DMS114 treated with DMSO at 0.1 percent for 48 hours (cell line): Measurements from ENCODE around the gene TNFSF9.
"Not testable (repeated sequence)": the region's sequence is repeated elsewhere in the genome, so short reads cannot be mapped to it uniquely, and the experiment has no call there.

Experiments
- DNase-seq: peaks from one replicate; lab custom pipeline; 2025; ENCODE audit not compliant: unreplicated experiment; lab: John Stamatoyannopoulos, UW

Gene TNFSF9

DNA sequence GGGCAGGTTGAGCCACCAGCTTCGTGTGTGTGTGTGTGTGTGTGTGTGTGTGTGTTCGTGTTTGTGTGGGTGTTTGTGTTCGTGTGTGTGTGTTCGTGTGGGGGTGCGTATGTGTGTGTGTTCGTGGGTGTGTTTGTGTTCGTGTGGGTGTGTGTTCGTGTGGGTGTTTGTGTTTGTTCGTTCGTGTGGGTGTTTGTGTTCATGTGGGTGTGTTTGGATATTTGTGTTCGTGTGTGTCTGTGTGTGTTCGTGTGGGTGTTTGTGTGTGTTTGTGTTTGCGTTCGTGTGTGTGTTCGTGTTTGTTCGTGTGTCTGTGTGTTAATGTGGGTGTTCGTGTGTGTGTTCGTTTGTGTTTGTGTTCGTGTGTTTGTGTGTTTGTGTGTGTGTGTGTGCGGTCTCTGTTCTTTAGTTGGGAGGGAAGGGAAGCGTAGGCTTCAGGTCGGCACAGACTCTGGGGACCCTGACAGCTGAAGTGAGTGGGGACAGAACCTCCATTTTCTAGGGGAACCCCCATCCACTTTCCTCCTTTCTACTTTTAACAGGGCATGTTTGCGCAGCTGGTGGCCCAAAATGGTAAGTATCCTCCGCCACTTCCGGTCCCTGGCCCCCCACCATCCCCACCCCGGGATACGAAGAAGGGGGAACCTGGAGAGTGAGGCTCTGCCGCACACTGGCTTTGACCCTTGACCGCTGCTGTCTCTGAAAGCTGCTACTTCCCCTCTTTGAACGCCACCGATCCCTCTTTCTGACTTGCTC lies 1.6 kb downstream of the TNFSF9 start:
- DNase-seq: no peak

DNA sequence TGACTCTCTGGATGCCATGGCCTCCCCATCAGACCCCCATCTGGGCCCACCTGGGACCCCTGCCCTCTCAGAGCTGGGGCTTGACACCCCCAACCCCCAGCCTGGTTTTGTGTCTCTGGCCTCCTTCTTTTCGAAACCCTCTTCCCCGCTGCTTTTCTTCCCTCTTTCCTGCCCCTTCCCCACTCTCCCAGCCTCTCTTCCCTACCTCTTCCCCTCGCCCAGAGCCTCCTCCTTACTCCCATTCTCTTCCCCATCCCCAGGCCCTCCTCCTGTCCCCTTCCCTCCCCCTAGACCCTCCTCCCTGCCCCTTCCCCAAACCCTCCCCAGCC lies 2.1 kb downstream of the TNFSF9 start:
- DNase-seq: no peak

DNA sequence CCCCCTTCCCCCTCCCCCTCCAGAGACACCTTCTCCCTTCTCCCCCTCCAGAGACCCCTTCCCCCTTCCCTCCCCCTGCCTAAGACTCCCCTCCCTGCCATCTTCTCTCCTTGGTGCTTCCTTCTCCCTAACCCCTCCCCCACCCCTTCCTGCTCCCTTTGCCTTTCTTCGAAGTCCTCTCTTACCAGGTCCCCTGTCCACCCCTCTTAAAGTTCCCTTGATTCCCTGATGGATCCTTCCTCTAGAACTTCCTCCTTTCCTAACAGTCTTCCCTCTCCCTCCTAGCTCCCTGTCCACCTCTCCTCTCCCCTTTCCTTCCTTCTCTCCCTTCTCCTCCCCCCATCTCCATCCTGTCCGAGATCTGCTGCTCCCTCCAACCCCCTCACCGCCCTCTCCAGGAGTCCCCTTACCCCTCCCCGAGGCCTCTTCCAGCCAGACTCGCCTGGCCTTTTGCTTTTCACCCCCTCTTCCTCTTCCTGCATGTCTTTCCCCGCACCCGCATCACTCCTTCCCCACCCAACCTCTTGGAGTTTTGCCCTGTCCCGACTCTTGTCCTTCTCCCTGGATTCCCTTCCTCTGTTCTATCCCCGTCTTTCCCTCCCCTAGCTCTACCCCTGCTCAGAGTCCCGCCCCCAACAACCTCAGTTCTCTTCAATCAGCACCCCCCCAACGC lies 3.1 kb downstream of the TNFSF9 start:
- DNase-seq: no peak

DNA sequence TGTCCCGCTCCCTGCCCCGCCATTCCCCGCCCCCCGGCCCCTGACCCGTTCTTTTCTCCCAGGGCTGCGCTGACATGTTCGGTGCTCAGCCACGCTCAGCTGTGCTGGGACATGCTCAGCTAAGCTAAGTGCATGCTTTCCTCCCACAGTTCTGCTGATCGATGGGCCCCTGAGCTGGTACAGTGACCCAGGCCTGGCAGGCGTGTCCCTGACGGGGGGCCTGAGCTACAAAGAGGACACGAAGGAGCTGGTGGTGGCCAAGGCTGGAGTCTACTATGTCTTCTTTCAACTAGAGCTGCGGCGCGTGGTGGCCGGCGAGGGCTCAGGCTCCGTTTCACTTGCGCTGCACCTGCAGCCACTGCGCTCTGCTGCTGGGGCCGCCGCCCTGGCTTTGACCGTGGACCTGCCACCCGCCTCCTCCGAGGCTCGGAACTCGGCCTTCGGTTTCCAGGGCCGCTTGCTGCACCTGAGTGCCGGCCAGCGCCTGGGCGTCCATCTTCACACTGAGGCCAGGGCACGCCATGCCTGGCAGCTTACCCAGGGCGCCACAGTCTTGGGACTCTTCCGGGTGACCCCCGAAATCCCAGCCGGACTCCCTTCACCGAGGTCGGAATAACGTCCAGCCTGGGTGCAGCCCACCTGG lies 3.7 kb downstream of the TNFSF9 start:
- DNase-seq: no peak

DNA sequence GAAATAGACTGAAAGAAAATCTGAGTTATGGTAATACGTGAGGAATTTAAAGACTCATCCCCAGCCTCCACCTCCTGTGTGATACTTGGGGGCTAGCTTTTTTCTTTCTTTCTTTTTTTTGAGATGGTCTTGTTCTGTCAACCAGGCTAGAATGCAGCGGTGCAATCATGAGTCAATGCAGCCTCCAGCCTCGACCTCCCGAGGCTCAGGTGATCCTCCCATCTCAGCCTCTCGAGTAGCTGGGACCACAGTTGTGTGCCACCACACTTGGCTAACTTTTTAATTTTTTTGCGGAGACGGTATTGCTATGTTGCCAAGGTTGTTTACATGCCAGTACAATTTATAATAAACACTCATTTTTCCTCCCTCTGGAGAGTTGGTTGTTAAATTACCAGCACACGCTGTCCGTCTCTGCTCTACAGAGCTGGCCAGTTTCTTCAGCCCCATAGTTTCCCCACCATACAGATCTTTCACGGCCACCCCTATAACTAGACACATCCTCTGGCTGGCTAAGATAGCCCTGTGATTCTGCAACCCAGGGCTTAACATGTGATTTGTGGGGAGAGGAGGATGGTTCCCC lies 4.8 kb downstream of the TNFSF9 start:
- DNase-seq: no peak

DNA sequence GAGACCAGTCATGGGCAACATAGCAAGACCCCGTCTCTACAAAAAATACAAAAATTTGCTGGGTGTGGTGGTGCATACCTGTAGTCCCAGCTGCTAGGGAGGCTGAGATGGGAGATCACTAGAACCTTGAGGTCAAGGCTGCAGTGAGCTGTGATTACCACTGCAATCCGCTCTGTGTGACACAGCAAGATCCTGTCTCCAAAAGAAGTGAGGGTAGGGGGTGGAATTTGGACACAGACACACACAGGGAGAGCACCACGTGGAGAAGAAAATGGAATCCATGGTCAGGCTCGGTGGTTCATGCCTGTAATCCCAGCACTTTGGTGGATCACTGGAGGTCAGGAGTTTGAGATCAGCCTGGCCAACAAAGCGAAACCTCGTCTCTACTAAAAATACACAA lies 8.7 kb downstream of the TNFSF9 start:
- DNase-seq: no peak

DNA sequence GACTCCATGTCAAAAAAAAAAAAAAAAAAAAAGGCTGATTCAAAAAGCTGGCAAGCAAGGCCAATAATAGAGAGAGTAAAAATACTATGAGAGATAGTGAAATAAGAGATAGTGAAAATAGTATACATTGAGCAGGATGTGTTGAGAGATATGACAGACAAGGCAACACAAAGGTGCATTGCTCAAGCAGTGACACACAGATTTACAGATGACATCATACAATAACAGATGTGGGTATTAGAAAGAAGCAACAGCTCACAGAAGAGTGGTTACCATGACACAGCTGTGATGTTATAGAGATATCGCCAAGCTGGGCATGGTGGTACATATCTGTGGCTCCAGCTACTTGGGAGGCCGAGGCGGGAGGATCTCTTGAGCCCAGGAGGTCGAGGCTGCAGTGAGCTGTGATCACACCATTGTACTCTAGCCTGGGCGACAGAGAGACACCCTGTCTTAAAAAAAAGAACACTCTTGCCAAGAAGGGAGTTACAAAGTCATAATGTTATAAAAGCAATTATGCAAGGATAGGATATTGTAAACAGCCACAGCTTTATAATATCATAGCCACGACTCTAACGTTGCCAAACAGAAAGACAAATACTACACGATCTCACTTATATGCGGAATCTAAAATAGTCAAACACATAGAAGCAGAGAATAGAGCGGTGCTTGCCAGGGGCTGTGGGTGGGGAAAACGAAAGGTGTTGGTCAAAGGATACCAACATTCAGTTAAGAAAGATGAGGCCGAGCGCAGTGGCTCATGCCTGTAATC lies 10.3 kb downstream of the TNFSF9 start:
- DNase-seq: no peak

DNA sequence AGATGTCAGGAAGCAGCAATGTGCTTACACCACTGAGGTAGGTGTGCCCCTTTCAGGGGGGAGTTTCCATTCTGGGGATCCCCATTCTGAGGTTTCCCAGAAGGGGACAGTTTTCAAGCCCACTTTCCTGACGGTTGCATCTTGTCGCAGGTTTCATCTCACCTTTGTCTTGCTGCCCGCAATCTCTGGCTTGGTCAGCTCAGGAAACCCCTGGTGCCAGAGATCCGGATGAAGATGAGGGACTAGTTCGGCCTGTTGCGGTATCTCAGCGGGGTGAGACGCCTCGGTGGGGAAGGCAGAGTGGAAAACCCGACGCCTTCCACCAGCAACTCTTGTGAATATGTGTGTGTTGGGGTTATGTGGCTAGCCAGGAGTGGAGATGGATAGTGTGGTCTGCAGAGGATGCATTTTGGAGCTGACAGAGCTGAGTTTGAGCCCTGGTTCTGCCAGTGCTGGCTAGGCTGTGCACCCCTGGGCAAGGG lies 13.1 kb downstream of the TNFSF9 start:
- no peak for DNase-seq

DNA sequence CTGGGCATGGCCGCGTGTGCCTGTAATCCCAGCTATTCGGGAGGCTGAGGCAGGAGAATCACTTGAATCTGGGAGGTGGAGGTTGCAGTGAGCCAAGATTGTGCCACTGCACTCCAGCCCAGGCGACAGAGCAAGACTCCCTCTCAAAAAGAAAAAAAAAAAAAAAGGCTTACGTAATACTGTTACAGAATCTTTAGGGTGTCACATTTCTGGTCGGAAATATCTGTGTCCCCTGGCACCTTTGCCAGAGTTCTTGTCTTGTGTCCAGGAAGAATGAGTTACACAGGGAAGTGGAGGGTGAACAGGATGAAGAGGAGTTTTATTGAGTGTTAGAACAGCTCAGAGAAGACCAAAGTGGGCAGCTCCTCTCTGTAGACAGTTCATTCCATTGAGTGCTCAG lies 19.9 kb downstream of the TNFSF9 start:
- not testable (repeated sequence) for DNase-seq

DNA sequence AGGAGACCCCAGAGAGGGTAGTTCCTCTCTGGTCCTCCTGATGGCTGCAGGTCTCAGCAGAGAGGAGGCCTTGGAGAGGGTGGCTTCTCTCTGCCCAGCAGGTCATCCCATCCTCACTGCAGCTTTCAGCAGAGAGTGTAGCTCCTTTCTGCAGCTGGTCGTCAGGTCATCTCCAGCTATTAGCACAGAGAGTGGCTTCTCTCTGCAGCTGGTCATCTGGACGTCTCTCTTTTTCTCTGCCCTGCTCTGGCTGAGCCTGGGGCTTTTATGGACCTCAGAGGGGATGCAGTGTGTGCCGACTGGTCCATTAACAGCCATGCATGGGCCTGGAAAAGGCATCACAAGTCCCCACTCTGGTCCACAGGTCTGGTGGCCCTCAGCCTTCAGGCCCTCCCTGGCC lies 20.3 kb downstream of the TNFSF9 start:
- no peak for DNase-seq

DNA sequence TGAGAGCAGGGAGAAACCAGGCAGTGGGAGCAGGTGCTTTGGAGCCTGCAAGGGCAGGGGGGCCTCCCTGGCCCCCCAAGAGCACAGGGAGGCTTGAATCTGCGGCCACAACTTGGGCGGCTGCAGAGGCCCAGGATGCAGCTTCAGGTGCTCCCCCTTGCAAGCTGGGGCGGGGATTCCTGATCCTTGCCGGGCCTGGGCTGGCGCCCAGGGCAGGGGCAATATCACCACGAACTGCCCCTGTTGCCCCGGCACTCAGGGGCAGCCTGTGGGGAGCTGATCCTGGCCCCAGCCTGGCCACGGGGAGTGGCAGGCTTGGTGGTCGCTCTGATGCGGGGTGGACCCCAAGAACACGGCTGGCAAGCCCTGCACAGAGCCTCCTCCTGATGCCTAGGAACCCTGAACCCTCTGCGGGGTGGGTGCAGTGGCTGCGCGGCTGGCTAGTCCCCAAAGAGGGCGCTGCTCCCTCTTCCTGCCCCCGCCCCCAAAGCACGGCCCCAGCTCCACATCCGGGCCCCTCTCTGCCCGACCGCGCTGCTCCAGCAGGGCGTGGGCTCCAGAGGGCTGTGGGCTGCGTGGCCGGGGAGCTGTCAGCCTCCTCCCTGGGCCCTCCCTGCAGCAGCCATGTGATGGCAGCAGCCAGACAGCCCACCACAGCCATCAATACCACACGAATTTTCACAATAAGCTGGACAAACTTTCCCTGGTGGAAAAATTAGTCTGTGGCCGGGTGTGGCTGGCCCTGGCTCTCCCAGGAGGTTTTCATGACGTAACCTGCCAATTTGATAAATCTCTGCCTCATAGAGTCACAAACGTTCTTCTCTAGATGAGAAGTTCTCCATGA lies 21.0 kb downstream of the TNFSF9 start:
- no peak for DNase-seq

DNA sequence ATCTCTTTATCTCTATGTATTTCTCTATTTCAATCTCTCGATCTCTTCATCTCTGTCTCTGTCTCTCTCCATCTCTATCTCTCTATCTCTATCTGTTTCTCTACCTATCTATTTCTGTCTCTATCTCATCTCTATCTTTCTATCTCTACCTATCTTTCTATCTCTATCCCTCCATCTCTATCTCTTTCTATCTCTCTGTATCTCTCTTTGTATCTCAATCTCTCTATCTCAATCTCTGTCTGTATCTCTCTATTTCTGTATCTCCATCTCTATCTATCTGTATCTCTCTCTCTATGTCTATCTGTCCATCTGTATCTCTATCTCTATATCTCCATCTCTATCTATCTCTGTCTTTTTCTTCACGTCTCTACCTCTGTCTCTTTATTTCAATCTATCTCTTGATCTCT lies 25.2 kb downstream of the TNFSF9 start:
- DNase-seq: no peak

DNA sequence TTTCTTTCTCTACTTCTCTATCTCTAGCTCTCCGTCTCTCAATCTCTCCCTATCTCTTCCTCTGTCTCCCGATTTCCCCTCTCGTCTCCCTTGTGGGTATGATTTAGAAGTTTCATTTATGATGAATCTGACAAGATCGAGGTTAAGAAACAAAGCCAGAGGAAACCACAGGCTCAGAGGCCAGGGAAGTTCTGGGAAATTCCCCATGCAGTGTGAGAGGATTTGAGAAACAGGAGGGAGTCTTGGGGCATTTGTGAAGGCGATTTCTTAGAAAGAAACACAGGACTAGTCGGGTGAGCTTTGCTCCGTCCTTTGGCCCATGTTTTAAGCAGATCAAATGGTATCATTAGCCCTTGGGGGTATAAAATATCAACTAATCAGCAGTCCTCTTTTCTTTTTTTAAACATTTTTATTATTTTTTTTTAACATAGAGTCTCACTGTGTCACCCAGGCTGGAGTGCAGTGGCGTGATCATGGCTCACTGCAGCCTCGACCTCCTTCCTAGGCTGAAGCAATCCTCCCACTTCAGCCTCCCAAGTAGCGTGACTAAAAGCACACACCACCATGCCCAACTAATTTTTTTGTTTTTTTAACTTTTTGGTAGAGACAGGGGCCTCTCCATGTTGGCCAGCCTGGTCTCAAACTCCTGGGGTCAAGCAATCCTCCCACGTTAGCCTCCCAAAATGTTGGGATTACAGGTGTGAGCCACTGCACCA lies 25.8 kb downstream of the TNFSF9 start:
- DNase-seq: no peak

DNA sequence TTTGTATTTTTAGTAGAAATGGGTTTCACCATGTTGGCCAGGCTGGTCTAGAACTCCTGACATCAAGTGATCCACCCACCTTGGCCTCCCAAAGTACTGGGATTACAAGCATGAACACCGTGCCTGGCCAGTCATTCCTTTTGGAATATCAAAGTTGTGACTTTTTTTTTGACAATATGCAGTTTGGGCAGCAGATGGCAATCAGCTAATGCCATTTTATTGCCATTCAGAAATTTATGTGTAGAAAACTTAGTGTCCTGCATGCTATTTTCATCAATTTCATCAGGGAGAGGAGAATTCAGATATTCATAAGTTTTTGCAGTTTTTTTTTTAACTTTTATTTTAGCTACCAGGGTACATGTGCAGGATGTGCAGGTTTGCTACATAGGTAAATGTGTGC lies 31.6 kb downstream of the TNFSF9 start:
- not testable (repeated sequence) for DNase-seq

DNA sequence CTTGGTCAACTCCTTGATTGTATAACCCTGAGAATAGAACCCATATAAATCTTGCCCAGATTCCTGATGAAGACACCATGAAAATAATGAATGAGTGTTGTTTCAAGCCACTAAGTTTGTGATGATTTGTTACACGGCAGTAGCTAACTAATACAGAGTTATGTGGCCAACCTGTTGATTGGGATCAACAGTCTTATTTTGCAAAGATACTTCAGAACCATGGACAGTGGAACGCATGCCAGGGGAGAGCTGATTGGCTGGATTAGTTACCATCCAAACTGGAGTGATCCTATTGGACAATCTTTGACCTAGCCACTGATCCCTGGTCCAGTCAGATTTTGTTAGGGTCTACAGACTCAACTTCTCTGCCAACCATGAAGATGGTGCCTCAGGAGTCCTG lies 33.6 kb downstream of the TNFSF9 start:
- no peak for DNase-seq

DNA sequence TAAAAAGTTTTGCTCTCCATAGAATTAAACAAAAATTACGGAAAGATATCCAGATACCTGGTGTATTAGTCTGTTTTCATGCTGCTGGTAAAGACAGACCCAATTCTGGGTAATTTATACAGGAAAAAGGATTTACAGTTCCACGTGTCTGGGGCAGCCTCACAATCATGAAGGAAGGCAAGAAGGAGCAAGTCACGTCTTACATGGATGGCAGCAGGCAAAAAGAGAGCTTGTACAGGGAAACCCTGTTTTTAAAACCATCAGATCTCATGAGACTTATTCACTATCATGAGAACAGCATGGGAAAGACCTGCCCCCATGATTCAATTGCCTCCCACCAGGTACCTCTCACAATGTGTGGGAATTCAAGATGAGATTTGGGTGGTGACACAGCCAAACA lies 35.9 kb downstream of the TNFSF9 start:
- not testable (repeated sequence) for DNase-seq

DNA sequence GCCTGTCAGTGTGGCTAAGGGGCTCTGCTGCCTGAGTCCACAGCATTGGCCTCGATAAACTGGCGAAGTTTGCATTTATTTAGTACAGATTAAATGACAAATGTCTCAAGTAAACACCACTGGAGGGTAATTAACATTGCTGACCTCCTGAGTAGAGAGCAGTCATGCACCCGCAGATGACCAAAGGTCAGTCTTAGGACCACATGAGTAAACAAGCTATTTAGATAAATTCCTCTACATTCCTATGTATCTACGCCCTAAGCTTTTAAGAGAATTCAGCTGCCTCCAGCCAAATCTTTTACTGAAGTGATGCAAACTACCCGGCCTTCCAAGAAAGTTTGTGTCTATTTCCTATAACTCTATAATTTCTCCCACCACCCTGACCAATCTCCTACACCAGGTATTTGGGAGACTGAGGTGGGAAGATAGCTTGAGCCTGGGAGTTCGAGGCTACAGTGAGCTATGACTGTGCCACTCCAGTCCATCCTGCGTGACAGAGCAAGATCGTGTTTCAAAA lies 37.2 kb downstream of the TNFSF9 start:
- DNase-seq: no peak

DNA sequence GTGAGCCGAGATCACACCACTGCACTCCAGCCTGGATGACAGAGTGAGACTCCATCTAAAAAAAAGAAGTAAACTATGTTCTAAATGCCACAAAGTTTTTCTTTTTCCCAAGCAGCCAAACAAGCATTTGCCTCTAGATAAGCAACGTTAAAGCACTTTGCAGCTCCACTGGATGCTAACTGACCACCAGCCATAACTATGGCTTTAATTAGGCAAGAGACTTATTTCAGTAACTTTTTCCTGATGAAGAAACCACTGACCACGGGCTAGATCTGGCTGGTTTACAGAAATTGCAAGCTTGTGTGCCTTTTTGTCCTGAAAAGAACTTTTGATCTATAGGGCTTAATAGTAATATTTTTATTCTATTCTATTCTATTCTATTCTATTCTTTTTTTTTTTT lies 38.0 kb downstream of the TNFSF9 start:
- DNase-seq: no peak

DNA sequence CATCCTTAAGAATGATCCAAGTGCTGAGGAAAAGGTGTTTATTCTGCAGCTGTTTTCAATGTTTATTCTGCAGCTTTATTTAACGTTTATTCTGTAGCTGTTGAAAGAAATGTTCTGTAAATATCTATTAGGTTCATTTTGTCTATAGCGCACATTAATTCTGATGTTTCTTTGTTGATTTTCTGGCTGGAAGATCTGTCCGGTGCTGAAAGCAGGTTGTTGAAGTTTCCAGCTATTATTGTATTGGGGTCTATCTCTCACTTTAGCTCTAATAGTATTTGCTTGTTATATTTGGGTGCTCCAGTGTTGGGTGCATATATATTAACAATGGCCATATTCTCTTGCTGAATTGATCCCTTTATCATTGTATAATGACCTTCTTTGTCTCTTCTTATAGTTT lies 39.9 kb downstream of the TNFSF9 start:
- DNase-seq: no peak
